SK-N-SH treated with all-trans-retinoic acid at 6 μM for 48 hours (cell line): ENCODE data around the gene TAF5L.

Experiments
- ARNTL ChIP-seq: fragments of 450-650 bp; formaldehyde crosslinking; IDR thresholded peaks from 2 replicates; pipeline ENCODE4 v1.5.0; 2020; ENCODE audit warnings: low read depth, mild to moderate bottlenecking, moderate library complexity, borderline replicate concordance
- CSRNP3 ChIP-seq: fragments of 250-450 bp; sonication (Bioruptor Pico); IDR thresholded peaks from 2 replicates; pipeline ENCODE4 v1.5.1; 2021; ENCODE audit warnings: mild to moderate bottlenecking, moderate library complexity
- ESRRG ChIP-seq: fragments of 250-450 bp; sonication (Bioruptor Pico); IDR thresholded peaks from 2 replicates; pipeline ENCODE4 v1.6.1; 2021; ENCODE audit warnings: mild to moderate bottlenecking
- GLIS3 ChIP-seq: fragments of 250-450 bp; sonication (Bioruptor Pico); IDR thresholded peaks from 2 replicates; pipeline ENCODE4 v1.5.0; 2020; ENCODE audit warnings: mild to moderate bottlenecking, moderate library complexity
- ISL1 ChIP-seq: fragments of 250-450 bp; sonication (Bioruptor Pico); IDR thresholded peaks from 2 replicates; pipeline ENCODE4 v2.1.2; 2022; ENCODE audit warnings: mild to moderate bottlenecking, moderate library complexity
- OSR1 ChIP-seq: fragments of 250-450 bp; sonication (Bioruptor Pico); IDR thresholded peaks from 2 replicates; pipeline ENCODE4 v1.8.0; 2022; ENCODE audit warnings: moderate library complexity, mild to moderate bottlenecking, inconsistent platforms
- RARB ChIP-seq: fragments of 250-450 bp; sonication (Bioruptor Pico); IDR thresholded peaks from 2 replicates; pipeline ENCODE4 v1.8.0; 2021; ENCODE audit warnings: mild to moderate bottlenecking, moderate library complexity
- SNAI2 ChIP-seq: fragments of 250-450 bp; sonication (Bioruptor Pico); IDR thresholded peaks from 2 replicates; pipeline ENCODE4 v1.5.0; 2020; ENCODE audit warnings: mild to moderate bottlenecking, moderate library complexity
- ZC3H10 ChIP-seq: fragments of 250-450 bp; sonication (Bioruptor Pico); IDR thresholded peaks from 2 replicates; pipeline ENCODE4 v1.5.1; 2021; ENCODE audit warnings: mild to moderate bottlenecking, moderate library complexity
- ZFP3 ChIP-seq: fragments of 250-450 bp; sonication (Bioruptor Pico); IDR thresholded peaks from 2 replicates; pipeline ENCODE4 v1.5.0; 2020; ENCODE audit warnings: mild to moderate bottlenecking, moderate library complexity
- ZFP30 ChIP-seq: fragments of 450-650 bp; formaldehyde crosslinking; IDR thresholded peaks from 2 replicates; pipeline ENCODE4 v1.5.0; 2022; ENCODE audit warnings: mild to moderate bottlenecking, moderate library complexity
- ZNF70 ChIP-seq: fragments of 450-650 bp; formaldehyde crosslinking; IDR thresholded peaks from 2 replicates; pipeline ENCODE4 v1.5.0; 2020; ENCODE audit warnings: mild to moderate bottlenecking, moderate library complexity

DNA sequence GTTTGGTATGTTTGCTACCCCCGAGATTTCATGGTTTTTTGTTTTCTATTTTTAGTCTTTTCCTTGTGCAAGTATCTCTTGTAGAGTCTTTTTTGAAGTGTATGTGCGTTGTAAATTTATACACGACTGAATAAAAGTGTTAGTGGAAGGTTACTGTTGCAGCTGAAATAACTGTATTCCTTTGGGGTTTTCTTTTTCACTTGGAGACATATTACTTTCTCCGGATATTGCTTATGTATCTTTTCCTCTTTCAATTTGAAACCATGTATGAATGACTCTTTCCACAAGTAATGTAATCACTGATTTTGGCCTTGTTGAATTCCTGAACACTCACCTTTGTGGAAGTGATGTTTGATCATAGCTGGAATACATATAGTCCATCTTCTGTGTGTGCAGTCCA, 1.1 kb upstream of the TAF5L start:
- TF ChIP-seq ZC3H10 = no peak
- no peak for TF ChIP-seq ZFP3
- TF ChIP-seq OSR1 (CRISPR knock-in tag) = no peak
- no peak for TF ChIP-seq CSRNP3
- TF ChIP-seq ARNTL (CRISPR knock-in tag) = no peak
- TF ChIP-seq RARB (CRISPR knock-in tag) = no peak
- no peak for TF ChIP-seq GLIS3 (CRISPR knock-in tag)
- TF ChIP-seq ESRRG (CRISPR knock-in tag) = no peak
- no peak for TF ChIP-seq ZFP30 (CRISPR knock-in tag)
- no peak for TF ChIP-seq ZNF70 (CRISPR knock-in tag)
- TF ChIP-seq SNAI2 (CRISPR knock-in tag) = no peak
- no peak for TF ChIP-seq ISL1 (CRISPR knock-in tag)
